ENCODE data around the gene KAT2A. TPM values are rescaled to one million over a fixed set of nuclear protein-coding genes. Genes with fewer than 3 reads are reported as not detected.

Gene KAT2A
- polyA plus RNA-seq, 1 experiment: 13.6 TPM

DNA sequence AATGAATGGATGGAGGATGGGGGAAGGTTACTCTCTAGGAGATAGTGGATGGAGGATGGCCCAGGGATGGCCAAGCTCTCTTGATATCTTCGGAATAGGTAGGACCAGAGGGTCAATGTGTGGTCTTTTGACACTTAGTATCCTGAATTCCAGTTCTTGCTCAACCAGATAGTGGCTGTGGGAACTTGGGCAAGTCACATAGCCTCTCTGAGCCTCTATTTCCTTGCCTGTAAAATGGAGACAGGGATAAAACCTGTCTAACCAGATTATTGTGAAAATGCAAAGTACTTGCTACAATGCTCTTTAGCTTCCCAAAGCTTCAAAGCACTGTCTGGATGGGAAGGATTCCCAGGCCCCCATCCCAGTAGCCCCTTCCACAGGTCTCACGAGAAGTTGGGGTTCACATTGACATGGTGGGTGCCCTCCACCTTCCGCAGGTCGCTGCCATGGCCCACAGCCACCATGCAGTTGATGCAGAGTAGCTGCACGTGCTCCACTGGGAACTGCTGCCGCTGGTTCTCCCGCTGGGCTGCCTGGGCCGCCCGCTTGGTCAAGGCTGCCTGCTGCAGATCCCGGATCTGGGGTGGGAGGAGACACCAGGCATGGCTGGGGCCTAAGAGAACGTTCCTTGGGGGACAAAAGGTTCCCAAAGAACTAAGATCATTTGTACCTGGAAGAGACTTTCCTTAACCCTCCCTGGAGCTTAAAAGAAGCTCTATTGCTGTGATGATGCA lies 17.8 kb downstream of the KAT2A start:
- ChIA-PET POLR2A (no interaction called here), CTCF (interaction anchor here (0.6 to 1.0 kb wide), 2 partner anchors 76 to 140 kb away, joined by 3 read pairs; no protein-coding TSS in a partner anchor)
- no peak overlapping the region for H3K27ac ChIP-seq (ENCODE audit: low read depth, low read length)
- H3K9me3 ChIP-seq (ENCODE audit: control insufficient read depth, insufficient read depth, low read length): no peaks in the 10 kb centered on the region; the same call in 1 of the 2 replicates
- no peak overlapping the region for H3K4me3 ChIP-seq (ENCODE audit: low read depth, low read length)
- peaks cover 18% of the 10 kb centered on the region for H3K27me3 ChIP-seq (ENCODE audit: control insufficient read depth, insufficient read depth, low read length)
- TF ChIP-seq, protein P1, sequence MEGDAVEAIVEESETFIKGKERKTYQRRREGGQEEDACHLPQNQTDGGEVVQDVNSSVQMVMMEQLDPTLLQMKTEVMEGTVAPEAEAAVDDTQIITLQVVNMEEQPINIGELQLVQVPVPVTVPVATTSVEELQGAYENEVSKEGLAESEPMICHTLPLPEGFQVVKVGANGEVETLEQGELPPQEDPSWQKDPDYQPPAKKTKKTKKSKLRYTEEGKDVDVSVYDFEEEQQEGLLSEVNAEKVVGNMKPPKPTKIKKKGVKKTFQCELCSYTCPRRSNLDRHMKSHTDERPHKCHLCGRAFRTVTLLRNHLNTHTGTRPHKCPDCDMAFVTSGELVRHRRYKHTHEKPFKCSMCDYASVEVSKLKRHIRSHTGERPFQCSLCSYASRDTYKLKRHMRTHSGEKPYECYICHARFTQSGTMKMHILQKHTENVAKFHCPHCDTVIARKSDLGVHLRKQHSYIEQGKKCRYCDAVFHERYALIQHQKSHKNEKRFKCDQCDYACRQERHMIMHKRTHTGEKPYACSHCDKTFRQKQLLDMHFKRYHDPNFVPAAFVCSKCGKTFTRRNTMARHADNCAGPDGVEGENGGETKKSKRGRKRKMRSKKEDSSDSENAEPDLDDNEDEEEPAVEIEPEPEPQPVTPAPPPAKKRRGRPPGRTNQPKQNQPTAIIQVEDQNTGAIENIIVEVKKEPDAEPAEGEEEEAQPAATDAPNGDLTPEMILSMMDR (IDR thresholded peaks at IDR 0.05; ENCODE audit: low read depth, low read length): no peak
- no peak for DNase-seq (ENCODE audit: low read depth, low spot score)

DNA sequence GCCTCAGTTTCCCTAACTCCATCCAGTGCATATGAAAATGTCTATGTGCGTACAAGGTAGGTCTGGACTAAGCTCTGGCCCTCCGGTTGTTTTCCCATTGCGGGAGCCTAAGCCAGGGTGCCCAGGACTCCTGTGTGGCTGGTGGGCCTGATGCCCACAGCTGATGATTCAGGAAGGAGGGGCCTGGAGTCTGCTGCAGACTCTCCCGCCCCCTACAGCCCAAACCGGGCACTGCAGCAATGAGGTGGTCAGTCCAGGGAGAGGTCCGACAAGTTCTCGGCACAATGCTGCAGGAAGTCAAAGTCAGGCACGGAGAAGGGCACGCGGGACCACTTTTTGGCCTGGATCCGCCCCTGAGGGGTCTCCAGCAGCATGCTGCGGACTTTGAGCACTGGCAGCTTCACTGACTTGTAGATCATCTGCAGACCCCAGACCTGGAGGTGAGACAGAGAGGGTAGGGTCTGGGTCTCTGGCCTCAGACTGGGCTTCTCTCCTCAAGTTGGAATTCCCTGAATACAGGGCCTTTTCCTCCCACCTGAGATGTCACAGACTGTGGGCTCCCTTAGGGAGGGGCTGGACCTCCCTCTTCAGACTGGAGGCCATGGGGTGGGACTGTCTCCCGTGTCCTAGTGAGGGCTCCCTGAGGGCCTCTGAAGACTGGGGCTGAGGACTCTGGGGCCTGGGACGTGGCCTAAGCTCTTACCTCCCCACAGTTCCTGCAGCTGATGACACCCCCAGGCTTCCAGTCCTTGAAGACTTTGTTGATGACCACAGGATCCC lies 19.5 kb downstream of the KAT2A start:
- CTCF ChIA-PET: interaction anchor here (0.5 to 2.1 kb wide), 19 partner anchors 9 to 171 kb away, joined by 3 to 11 read pairs (median 5); partner anchors contain the start of genes DHX58, DNAJC7, NKIRAS2 and ODAD4
- TF ChIP-seq, protein P1 (IDR thresholded peaks at IDR 0.05; ENCODE audit: low read depth, low read length): peak; percentile 80
- POLR2A ChIA-PET: interaction anchor here (0.5 kb wide), 1 partner anchor 24 kb away, joined by 4 read pairs; no protein-coding TSS in a partner anchor
- DNase-seq (ENCODE audit: low read depth, low spot score): peak; percentile 13
- no peaks in the 10 kb centered on the region for H3K9me3 ChIP-seq (ENCODE audit: control insufficient read depth, insufficient read depth, low read length)
- no peak overlapping the region for H3K27ac ChIP-seq (ENCODE audit: low read depth, low read length)
- no peak overlapping the region for H3K4me3 ChIP-seq (ENCODE audit: low read depth, low read length)
- peaks cover 34% of the 10 kb centered on the region for H3K27me3 ChIP-seq (ENCODE audit: control insufficient read depth, insufficient read depth, low read length)

DNA sequence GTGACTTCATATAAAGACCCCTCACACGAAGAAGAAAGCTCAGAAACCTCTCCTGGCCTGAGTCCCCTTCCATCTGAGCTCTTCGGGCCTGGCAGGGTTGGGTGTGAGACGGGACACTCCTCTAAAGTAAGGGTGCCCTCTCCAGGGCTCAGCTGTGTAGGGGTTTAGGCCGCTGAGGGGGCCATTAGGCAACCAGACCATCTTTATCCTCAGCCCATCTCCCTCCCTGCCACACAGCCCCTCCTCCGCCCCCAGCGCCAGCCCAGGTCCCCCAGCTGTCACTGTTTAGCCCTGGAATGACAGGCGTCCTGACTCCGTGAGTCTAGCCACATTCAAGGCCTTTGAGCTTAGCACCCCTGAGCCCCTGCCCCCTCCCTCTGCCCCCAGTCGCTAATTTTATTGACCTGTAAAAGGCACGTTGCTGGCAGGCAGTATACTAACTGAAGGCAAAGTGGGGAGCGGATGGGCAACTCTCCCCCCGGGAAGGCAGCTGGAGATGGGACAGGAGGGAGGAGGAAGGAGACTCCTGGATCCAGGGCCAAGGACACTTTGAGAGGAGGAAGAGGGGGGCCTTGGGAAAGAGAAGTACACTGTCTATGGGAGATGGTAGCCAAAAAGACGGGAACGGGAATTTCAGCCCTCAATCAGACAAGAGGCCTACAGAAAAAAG lies 22.3 kb downstream of the KAT2A start:
- POLR2A ChIA-PET: no interaction called here
- no peak overlapping the region for H3K4me3 ChIP-seq (ENCODE audit: low read depth, low read length)
- CTCF ChIA-PET: no interaction called here
- TF ChIP-seq, protein P1 (IDR thresholded peaks at IDR 0.05; ENCODE audit: low read depth, low read length): no peak
- no peaks in the 10 kb centered on the region for H3K9me3 ChIP-seq (ENCODE audit: control insufficient read depth, insufficient read depth, low read length)
- H3K27ac ChIP-seq (ENCODE audit: low read depth, low read length): no peak overlapping the region
- H3K27me3 ChIP-seq (ENCODE audit: control insufficient read depth, insufficient read depth, low read length): peaks cover 54% of the 10 kb centered on the region
- DNase-seq (ENCODE audit: low read depth, low spot score): no peak

DNA sequence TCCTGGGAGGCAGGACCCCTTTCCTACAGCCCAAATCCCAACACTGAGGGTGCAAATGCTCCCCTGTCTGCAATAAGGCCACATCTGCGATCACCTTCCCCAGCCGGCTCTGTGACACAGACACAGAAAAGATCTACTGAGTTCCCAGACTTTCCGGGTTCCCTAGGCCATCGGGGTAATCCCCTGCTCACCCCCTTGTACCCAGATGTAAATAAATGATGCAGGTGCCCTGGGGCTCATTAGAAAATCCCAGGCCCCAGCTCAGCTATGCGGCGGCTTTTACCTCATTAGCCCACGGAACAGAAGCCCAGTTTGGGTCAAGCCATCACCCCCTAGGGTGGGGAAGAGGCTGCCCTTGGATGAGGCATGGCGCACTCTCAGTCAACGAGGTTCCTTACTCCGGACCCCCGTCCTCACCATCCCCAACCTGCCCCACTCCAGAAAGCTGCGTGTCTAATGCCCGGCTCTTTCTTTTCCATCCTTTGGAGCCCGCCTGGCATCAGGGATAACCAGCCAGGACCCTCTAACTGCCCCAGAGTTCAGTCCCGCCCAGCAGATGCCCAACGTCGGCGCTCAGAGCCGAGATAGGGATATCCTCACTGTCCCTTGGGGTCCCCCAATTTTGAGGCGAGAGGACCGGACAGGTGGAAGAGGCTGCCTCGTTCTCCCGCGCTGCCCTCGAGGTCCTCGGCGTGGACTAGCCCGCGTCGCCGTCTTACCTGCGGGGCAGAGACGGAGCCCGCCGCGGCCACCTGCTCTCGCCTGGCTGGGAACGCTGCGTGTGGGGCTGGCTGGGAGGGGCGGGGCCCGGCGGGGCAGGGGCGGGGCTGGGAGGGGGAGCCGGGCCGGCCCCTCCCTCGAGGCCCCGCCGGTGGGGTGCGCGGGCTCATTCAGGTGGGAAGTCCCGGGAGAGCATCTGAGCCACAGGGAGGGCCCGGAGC lies 23.2 kb downstream of the KAT2A start, which contains the start of gene ZNF385C:
Gene ZNF385C (minus strand): TSS at position 783 of the 941 bp plus-strand sequence. CDS start 35,417 bp downstream, outside the sequence.
- Histone ChIP-seq H3K27me3 (ENCODE audit: control insufficient read depth, insufficient read depth, low read length) (peaks cover 47% of the 10 kb centered on the region), H3K9me3 (ENCODE audit: control insufficient read depth, insufficient read depth, low read length) (no peaks in the 10 kb centered on the region), H3K27ac (ENCODE audit: low read depth, low read length) (no peak within 1 kb of the TSS), H3K4me3 (ENCODE audit: low read depth, low read length) (no peak within 1 kb of the TSS)
- TF ChIP-seq, protein P1 (IDR thresholded peaks at IDR 0.05; ENCODE audit: low read depth, low read length): no peak
- ChIA-PET CTCF (interaction anchor here (1.2 kb wide), 1 partner anchor 79 kb away, joined by 3 read pairs; no protein-coding TSS in a partner anchor), POLR2A (no interaction called here)
- no peak for DNase-seq (ENCODE audit: low read depth, low spot score)
